ENCODE results near the gene ZBED4.

Gene ZBED4

DNA sequence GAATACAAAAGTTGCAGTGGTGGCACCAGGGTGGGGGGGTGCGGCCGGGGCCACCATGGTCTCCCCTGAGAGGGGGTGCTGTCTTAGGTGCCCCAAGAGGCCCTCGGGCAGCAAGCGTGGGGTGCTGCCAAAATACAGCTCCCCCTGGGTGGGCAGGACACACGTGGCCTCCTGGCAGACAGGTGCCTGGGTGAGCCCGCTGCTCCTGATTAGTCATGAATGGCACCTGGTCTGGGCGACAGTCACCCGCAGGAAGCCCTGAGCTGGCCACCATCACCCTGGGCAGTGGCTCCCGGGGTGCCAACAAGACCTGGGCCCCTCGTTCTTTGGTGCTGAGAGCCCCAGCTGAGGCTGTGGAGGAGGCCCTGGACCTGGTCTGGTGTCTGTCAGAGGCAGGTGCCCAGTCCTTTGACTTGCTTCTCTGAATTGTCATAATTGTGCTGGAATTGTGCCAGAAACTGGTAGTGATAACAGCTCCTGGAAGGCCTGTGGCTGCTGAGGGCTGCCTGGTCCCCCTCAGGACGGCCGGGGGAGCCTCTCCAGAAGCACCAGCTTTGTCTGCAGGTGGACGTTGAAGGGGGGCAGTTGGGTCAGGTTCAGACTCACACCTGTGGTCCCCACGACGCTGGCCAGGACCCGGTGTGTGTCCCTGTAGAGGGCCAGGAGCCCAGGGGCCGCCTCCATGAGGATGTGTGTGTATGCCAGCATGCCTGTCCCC lies 49.8 kb downstream of the ZBED4 start:
- no peak for DNase-seq

DNA sequence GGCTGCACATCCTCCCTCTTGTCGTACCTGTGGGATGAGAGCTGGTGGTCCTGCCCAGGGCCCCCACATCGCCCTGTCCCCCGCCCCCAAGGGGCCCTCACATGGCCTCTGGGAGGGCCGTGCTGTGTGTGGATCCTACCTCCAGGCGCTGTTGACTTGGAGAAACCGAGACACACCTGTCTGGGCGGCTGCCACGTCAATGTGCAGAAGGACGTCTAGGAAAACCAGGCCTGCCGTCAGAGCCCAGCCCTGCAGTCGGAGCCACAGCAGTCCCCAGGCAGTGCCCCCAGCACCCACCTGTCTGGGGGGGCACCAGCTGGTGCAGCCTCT lies 50.4 kb downstream of the ZBED4 start:
- no peak for DNase-seq

DNA sequence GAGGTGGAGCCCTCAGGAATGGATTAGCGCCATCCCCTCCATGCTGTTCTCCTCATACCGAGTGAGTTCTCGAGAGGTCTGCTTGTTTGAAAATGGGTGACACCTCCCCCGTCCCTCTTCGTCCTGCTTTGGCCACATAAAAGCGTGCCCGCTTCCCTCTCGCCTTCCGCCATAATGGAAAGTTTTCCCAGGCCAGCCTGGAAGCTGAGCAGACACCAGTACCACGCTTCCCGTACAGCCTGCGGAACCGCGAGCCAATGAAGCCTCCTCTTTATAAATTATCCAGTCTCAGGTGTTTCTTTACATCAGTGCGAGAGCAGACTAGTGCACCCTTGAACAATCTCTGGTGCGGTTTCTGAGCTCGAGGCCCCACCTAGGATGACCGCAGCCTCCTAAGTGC lies 51.8 kb downstream of the ZBED4 start:
- no peak for DNase-seq

DNA sequence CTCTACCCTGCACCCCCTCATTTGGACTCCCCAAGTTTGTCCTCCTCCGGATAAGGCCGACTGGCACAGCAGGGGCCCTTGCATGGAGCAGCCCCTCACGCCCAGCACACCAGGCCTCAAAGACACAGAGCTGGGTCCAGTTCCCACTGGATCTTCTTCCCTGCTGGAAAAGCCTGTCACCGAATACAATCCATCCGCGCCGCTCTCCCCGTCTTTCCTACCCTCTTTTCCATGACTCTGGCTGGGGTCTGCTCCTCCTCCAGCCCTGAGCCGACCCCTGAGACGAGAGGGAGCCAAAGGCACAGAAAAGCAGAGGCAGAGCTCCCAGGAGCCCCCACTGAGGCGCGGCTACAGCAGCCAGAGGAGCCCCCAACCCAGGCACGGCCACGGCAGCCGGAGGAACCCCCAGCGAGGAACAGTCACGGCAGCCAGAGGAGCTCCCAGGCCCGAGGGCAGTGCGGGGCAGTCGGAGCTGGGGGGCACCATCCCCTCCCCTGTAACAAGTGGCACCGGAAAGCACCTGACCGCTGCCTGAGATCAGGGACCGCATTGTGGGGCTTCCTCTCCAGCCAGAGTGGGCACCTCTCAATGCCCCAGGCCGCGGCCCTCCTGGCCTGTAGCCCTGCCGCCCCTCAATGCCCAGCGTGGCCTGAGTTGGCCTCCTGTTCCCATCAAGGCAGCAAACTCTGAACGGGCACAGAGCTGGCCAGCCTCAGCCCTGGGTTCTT lies 52.6 kb downstream of the ZBED4 start:
- DNase-seq, result no peak

DNA sequence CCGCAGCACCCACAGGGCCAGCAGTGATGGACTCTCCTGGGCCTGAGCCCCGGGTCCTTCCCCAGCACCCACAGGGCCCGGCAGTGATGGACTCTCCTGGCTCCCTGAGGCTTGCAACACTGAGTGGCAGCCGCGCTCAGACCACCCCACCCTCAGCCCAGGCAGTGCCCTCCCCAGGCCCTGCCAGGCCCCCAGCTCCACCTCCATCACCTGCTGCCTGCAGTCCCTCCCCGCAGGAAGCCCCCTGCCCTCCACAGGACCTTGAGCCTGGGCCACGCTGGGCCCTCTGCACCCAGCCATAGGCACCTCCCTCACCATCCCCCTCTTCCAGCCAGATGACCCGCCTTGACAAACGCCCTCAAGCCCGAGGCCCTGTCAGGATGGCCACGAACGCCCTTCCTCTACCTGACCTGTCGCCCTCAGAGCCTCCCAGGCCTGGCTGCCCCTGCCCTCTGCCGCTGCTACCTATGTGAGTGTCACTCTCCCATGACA lies 53.2 kb downstream of the ZBED4 start:
- DNase-seq, result no peak

DNA sequence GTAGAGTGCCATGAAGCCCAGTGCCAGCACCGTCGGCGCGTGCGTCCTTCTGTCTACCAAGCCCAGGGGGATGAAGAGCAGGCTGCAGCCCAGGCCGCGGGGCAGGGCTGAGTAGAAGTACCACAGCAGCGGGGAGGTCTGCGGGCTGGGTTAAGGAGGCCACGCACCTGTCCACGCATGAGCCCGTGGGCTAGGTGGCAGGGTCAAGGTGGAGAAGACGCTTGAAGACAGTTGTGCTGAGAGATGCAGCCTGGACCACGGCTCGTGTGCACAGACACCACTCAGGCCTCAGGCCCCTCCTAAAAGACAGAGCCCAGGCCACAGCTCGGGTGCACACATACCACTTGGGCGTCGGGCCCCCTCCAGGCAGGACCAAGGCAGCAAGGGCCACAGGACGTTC lies 54.2 kb downstream of the ZBED4 start:
- no peak for DNase-seq

DNA sequence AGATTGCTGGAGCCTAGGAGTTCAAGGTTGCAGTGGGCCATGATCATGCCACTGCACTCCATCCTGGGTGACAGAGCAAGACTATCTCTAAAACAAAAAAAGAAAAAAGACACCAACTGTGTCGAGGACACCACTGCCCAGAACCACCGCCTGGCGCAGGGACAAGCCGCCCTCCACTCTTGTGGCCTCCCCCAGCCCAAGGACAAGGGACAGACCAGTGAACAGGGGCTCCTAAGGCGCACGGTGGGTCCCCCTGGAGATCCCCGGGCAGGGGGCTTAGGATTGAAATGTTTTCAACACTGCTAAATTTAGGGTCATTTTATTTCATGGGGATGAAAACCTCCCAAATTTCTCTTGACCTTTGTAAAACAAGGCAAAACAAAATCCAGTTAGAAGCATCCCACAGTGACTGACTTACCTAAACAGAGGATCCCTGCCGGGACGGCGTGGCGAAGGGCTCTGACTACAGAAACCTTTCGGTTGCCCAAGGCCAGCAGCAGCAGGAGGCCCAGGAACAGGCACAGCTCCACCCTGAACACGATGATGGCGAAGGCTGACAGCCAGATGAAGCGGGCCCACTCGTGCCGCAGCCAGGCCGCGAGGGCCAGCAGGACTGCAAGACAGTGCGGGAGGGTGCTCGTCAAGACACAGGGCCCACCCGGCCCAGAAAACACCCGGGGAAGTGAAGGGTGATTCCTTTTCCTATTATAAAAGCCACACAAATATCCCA lies 56.0 kb downstream of the ZBED4 start:
- DNase-seq, result no peak

DNA sequence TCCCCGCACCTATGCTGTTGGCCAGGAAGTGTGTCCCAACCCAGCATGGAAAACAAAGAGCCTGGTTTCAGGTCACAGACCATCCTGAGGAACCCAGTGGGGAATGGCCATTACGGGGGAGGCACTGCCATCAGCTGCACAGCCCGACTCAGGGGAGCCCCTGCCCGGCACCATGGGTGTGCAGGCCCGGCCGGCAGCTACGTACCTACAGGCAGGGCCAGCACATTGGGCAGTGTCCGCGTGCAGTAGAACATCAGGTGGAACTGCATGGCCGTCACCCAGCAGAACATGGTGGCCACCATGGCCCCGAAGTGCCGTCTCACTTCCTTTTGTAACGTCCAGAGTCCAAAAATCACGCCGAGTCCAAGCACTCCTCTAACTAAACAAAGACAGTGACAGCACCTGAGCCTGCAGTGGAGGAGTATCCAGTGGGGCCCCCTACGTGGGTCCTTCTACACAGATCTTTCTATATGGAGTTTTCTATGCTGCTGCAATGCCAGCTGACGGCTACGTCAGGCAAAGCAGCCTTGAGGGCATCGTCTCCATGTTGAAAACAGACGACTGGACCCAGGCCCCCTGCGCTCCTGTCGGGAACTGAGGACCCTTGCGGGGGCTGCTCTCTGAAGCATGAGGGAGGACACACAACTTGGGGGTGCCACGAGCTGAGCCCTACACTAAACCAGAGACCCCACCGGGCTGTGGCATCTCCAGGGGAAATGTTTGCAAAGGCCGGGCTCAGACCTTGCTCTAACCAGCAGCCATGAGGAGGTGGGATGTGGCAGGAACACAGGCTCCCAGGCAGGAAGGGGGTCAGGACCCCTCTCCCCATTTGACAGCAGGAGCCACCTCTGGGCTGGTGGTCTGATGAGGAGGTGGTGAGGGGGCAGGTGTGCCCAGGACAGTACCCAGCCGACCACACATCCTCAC lies 56.8 kb downstream of the ZBED4 start:
- no peak for DNase-seq

DNA sequence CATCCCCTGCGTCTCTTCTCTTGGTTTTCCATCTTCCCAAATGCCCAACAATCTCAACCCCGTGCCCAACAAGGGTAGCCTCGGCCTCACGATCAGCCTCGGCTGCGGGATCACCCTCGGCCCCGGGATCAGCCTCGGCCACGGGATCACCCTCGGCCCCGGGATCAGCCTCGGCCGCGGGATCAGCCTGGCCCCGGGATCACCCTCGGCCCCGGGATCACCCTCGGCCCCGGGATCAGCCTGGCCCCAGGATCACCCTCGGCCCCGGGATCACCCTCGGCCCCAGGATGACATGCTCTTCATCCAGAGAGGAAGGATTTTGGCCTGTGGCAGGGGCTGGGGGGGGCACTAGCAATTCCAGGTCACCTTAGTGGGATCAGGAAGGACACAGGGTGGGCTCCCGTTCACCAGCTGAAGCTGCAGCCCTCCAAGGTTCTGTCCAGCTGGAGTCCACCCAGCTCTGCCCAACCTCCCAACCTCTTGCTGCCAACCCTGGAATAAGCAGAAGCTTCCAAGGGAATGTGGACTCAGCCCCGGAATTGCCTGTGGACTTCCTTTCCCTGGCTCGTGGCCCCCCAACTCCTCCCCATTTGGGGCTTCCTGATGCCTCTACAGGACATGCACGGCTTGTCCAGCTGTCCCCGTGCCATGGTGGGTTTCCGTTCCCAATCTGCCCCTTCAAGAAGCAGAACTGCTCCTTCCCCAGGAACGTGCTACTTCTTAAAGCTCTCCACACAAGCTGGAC lies 58.4 kb downstream of the ZBED4 start:
- no peak for DNase-seq

DNA sequence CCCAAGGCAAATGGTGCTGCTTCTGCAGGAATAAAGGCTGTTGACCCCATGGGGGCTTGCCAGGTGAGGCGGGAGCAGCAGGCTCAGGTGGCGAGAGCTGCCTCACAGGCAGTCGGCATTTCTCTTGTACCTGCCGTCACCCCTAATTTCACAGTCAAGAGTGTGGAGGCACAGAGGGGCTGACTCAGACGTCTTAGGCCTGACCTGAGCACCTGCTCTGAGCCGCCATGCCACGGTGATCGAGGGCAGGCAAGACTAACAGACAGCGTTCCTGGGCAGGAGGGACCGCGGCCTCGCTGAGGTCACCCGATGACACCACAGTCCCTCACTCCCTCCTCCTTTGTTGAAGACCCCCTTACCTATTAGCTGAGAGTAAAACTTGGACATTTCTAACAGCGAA lies 59.4 kb downstream of the ZBED4 start:
- DNase-seq, result no peak

DNA sequence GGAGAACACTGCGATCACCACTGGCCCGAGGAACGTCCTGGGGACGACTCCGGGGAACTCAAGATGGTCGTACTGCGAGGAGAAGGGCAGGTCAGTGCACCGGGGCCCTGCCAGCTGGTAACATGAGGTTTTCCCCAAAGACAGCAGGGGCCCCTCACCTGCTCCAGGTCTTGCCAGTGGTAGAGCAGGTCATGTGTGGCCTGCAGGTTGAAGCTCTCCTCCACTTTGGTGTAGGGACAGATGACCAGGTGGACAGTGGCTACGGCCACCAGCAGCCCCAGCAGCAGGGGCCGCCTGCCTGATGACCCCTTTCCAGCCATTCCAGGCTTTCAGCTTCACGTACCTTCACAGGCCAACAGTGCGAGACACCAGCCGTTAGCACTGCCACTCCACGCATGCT lies 59.8 kb downstream of the ZBED4 start:
- DNase-seq, result no peak

DNA sequence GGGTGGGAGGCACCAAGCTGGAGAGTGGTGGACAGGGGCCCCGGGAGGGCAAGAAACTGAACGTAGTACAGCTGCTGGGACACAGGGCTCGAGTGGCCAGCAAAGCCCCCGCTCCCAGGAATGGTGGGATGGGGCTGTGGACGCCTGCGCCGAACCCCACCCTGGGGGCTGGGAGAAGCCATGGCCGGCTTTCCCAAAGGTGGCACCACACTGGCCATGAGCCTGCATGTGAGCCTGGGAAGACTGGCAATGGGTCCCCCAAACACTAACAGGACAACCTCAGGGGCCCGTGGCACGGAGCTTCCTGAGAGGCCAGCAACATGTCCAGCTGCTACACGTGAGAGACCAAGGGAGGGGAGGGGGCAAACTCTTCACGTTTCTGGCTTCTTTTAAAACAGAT lies 60.6 kb downstream of the ZBED4 start:
- no peak for DNase-seq

DNA sequence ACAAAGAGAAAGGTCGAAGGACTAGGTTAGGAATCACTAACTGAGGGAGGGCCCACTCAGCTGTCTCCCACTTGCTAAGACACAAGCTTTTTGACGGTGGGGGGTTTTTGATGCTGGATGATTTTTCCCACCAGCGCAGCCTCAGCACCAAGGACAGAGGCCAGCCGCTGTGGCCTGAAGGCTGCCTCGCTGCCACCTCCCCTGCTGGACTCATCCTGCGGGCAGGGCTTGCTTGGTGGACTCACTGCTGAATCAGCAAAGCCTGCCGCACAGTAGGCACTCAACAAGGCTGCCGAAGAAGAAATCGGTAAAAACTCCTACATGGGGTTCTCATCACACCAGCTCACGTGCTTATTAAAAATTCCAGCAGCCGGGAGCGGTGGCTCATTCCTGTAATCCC lies 62.0 kb downstream of the ZBED4 start:
- no peak for DNase-seq

DNA sequence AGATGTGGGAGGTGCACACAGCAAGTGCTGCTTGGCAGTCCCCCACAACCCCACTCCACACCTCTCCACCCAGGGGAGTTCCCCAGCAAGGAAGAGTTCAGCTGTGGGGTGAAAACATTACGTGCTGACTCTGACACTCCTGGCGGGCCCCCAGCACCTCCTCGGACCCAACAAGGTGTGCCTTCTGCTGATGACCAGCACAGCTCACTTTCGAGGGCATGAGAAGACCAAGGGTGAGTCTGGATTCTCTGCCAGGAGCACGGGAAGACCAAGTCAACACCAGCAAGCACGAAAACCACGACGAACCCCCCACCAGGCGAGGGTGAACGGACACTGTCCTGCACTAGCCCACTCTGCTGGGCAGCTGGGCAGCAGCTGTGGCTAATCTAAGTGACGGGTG lies 63.2 kb downstream of the ZBED4 start:
- DNase-seq, result no peak

DNA sequence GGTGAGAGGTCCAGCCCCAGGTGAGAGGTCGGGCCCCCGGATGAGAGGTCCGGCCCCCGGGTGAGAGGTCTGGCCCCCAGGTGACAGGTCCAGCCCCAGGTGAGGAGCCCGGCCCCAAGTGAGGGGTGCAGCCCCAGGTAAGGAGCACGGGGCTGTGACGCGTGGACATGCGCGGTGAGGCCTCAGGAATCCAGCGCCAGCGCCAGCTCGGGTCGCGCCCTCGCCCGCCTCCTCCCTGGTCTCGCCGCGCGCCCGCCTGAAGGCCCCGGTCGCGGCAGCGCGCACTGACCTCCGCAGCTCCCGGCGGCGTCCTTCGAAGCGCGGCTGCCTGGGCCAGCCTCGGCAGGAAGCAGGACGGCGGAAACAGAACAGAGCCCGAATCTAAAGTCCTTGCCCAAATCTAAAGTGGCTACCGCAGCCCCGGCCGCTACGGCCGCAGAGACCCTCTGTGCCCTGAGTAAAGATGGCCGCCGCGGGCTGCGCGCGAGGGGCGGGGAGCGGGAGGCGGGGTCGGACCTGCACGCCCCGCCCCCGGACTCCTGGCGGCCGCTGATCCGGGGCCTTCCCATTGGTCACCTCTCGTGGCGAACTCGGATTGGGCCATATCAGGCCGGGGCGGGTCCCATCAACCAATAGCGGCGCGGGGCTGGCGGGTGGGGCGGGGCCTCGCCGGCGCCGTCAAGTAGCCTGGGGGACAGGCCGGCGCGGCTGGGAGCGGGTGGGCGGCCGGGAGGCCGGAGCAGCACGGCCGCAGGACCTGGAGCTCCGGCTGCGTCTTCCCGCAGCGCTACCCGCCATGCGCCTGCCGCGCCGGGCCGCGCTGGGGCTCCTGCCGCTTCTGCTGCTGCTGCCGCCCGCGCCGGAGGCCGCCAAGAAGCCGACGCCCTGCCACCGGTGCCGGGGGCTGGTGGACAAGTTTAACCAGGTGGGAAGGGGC lies 64.6 kb downstream of the ZBED4 start, which contains the start of the genes ALG12 and CRELD2:
Gene ALG12 (minus strand): TSS at position 465 of the 937 bp plus-strand sequence. CDS start 4,673 bp downstream, outside the sequence.
Gene CRELD2 (plus strand): TSS at position 661 of the 937 bp plus-strand sequence. CDS start 136 bp downstream, at position 797.
- peak; percentile 97 for DNase-seq

DNA sequence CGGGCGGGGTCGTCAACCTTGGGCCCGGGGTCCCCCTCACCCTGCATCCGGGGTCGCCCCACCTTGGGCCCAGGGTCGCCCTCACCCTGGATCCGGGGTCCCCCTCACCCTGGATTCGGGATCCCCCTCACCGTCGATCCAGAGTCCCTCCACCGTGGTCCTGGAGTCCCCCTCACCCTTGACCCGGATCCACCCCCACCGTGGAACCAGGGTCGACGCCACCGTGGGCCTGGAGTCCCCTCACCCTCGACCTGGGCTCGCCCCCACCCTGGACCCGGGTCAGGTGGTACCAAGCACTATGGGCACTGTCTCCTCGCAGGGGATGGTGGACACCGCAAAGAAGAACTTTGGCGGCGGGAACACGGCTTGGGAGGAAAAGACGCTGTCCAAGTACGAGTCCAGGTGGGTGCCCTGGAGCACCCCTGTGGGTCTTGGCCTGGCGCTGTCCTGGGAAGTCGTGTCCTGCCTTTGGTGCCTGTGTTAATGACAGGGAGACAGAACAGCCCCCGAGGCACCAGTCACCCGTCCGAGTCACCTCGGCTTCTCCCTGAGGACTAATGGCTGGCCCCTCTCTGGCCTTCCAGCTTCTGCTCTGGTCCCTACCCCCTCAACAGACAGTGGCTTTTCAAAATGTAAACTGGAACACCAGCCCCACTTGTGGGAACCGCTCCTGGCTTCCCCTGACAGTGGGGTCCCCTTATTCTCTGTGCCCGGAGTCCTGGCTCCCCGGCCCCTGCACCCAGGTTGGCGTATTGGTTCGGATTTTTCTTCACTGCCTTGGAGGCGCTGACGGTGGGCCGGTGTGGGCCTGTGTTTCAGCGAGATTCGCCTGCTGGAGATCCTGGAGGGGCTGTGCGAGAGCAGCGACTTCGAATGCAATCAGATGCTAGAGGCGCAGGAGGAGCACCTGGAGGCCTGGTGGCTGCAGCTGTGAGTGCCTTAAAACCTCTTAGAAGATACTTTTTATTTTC lies 65.6 kb downstream of the ZBED4 start:
- DNase-seq, result no peak

DNA sequence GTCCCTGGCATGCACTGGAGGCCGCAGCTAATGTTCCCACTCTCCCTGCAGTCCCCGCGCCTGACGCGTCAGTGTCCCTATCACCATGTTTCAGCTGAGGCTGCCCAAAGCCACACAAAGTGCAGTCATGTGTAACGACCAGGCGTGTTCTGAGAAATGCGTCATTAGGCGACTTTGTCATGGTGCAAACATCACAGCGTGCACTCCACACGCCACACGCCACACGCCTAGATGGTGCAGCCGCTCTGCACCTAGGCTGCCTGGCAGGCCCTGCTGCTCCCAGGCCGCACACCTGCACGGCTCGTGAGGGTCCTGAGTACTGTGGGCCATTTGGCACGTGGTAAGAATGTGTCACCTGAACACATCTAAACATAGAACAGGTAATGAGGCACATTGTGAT lies 67.2 kb downstream of the ZBED4 start:
- no peak for DNase-seq

DNA sequence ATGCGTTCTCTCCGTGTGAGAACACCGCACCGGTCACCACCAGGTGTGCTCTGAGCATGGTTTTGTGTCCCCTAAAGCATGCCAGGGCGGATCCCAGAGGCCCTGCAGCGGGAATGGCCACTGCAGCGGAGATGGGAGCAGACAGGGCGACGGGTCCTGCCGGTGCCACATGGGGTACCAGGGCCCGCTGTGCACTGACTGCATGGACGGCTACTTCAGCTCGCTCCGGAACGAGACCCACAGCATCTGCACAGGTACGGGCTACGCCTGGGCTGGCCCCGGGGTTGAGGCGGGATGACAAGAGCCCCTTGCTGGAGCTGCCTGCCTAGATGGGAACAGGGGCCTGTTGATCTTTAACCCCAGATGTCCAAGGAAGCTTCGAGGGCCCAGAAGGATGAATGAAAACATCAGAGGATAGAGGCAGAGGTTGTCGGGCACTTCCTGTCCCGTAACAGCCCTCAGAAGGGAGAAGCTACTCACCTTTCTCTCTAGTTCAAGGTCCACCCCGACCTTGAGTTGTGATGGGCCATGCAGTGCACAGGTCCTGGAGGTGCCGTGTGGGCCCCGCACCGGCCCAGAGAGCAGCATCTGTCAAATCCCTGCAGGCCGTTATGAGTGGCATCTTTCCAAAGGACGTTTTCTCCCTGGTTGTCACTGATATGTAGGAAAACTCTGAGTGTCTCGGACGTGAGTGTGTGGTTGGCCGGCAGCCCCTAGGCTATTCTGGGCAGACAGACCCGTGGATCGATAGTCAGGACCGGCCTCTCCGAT lies 68.0 kb downstream of the ZBED4 start:
- DNase-seq, result no peak
